Activated CD4-positive, alpha-beta T cell treated with anti-CD3 and anti-CD28 coated beads for 36 hours (primary cell): ENCODE measurements around the gene NF2. TPM values are rescaled to one million over a fixed set of nuclear protein-coding genes. Genes with fewer than 3 reads are reported as not detected.

Experiments
- ATAC-seq: fragments of 200-7000 bp; cut with Tn5 transposase; one replicate; pipeline ENCODE4 v1.10.0; 2021; ENCODE audit warnings: mild to moderate bottlenecking, moderate library complexity
- CTCF ChIA-PET: fragments of 350-600 bp; sonication (Branson Sonifier 250); formaldehyde crosslinking; loops from one replicate; lab custom pipeline; 2021; ENCODE audit warnings: antibody characterized with exemption; lab: Charles Lee
- POLR2A ChIA-PET: fragments of 350-600 bp; sonication (Branson Sonifier 250); formaldehyde crosslinking; loops from one replicate; lab custom pipeline; 2021; ENCODE audit warnings: antibody characterized with exemption, inconsistent platforms; lab: Charles Lee
- DNase-seq: peaks from one replicate; pipeline ENCODE4 v3.0.0-alpha.2; 2020
- H3K27ac Mint-ChIP-seq: one replicate; pipeline ENCODE4 v1.8.0; 2021; ENCODE audit warnings: mixed read lengths
- H3K27me3 Mint-ChIP-seq: one replicate; pipeline ENCODE4 v1.8.0; 2021; ENCODE audit warnings: mixed read lengths
- H3K36me3 Mint-ChIP-seq: one replicate; pipeline ENCODE4 v1.8.0; 2021; ENCODE audit warnings: low read depth, mixed read lengths
- H3K4me1 Mint-ChIP-seq: one replicate; pipeline ENCODE4 v1.8.0; 2021; ENCODE audit warnings: mixed read lengths
- H3K4me3 Mint-ChIP-seq: one replicate; pipeline ENCODE4 v1.8.0; 2021; ENCODE audit warnings: mild to moderate bottlenecking, moderate library complexity, mixed read lengths
- H3K9me3 Mint-ChIP-seq: one replicate; pipeline ENCODE4 v1.8.0; 2021; ENCODE audit warnings: low read depth, mixed read lengths
- intact Hi-C, 2 experiments: fragments of 100-400 bp; cut with DNase I in 1 of 2; cut with micrococcal nuclease in 1 of 2; formaldehyde crosslinking; loops; one replicate each; pipeline versions ENCODE4 v1.14.2 to v1.15.1; 2022 to 2024; cut with DNase I, micrococcal nuclease
- total RNA-seq, 2 experiments: library from RNA; stranded (reverse); gene quantifications; one replicate each; pipeline ENCODE4 v1.2.3, GENCODE V29; 2021

NF2 gene
- total RNA-seq, 2 experiments from 2014 or later, result 40.2 to 43.1 TPM

- Mint-ChIP-seq H3K36me3 (peaks cover 26% of the 10 kb centered on the region), H3K4me1 (peaks cover 15% of the 10 kb centered on the region), H3K27me3 (no peaks in the 10 kb centered on the region), H3K9me3 (no peaks in the 10 kb centered on the region), H3K27ac (peak overlapping the region; percentile 16), H3K4me3 (no peak overlapping the region)
- intact Hi-C loops, result no loop called here
- ChIA-PET POLR2A (no interaction called here), CTCF (no interaction called here)
- ATAC-seq, result peak; percentile 80
- no peak for DNase-seq
Observed at GRCh38 chr22:29641700-29642330, 38.4 kb downstream of the NF2 start.

GRCh38 chr22:29642694-29643093, 39.3 kb downstream of the NF2 start:
- DNase-seq (no peak), ATAC-seq (no peak)
- no peaks in the 10 kb centered on the region for H3K27me3 Mint-ChIP-seq
- intact Hi-C loops, result no loop called here
- no peaks in the 10 kb centered on the region for H3K9me3 Mint-ChIP-seq
- peaks cover 15% of the 10 kb centered on the region for H3K4me1 Mint-ChIP-seq
- H3K36me3 Mint-ChIP-seq, result peaks cover 28% of the 10 kb centered on the region
- no peak overlapping the region for H3K27ac Mint-ChIP-seq
- POLR2A ChIA-PET, result interaction anchor here (0.6 kb wide), 1 partner anchor 51 kb away, joined by 3 read pairs; no protein-coding TSS in a partner anchor
- CTCF ChIA-PET, result interaction anchor here (0.6 kb wide), 1 partner anchor 232 kb away, joined by 7 read pairs; no protein-coding TSS in a partner anchor
- no peak overlapping the region for H3K4me3 Mint-ChIP-seq

DNA sequence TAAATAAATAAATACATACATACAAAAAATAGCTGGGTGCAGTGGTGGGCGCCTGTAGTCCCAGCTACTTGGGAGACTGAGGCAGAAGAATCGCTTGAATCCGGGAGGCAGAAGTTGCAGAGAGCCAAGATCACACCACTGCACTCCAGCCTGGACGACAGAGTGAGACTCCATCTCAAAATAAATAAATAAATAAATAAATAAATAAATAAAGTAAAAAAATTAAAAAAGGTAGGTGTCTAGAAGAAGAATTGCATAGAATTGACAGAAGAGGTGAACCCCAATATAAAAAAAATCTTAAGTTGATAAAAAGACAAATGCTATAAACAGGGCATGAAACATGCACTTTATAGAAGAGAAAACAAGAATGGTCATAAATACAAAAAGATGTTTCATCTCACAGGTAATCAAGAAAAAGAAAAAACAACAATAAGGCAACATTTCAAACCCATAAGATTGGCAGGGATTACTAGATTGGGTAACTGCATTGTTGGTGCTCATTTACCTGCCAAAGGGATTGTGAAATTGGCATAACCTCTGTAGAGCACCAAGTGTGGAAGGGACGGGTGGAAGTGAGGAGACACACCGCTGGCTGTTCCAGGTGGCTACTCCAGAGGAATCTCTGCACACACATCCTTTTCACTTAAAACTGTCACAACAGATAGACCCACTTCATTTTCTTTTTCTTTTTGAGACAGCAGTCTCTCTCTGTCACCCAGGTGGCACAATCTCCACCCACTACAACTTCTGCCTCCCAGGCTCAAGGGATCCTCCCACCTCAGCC, 44.7 kb downstream of the NF2 start:
- DNase-seq (no peak), ATAC-seq (no peak)
- H3K27ac Mint-ChIP-seq, result no peak overlapping the region
- intact Hi-C loops, result no loop called here
- ChIA-PET POLR2A (no interaction called here), CTCF (interaction anchor here (0.5 to 1.0 kb wide), 2 partner anchors 12 to 42 kb away, joined by 3 read pairs; no protein-coding TSS in a partner anchor)
- peaks cover 18% of the 10 kb centered on the region for H3K36me3 Mint-ChIP-seq
- no peaks in the 10 kb centered on the region for H3K4me1 Mint-ChIP-seq
- no peak overlapping the region for H3K4me3 Mint-ChIP-seq
- H3K9me3 Mint-ChIP-seq, result no peaks in the 10 kb centered on the region
- no peaks in the 10 kb centered on the region for H3K27me3 Mint-ChIP-seq

- CTCF ChIA-PET, result no interaction called here
- no peak overlapping the region for H3K27ac Mint-ChIP-seq
- no peak for ATAC-seq
- POLR2A ChIA-PET, result no interaction called here
- H3K36me3 Mint-ChIP-seq, result peaks cover 16% of the 10 kb centered on the region
- intact Hi-C loops, result no loop called here
- H3K27me3 Mint-ChIP-seq, result no peaks in the 10 kb centered on the region
- H3K4me1 Mint-ChIP-seq, result no peaks in the 10 kb centered on the region
- H3K9me3 Mint-ChIP-seq, result no peaks in the 10 kb centered on the region
- no peak overlapping the region for H3K4me3 Mint-ChIP-seq
- no peak for DNase-seq
Observed at GRCh38 chr22:29650370-29650769, 46.9 kb downstream of the NF2 start.

DNA sequence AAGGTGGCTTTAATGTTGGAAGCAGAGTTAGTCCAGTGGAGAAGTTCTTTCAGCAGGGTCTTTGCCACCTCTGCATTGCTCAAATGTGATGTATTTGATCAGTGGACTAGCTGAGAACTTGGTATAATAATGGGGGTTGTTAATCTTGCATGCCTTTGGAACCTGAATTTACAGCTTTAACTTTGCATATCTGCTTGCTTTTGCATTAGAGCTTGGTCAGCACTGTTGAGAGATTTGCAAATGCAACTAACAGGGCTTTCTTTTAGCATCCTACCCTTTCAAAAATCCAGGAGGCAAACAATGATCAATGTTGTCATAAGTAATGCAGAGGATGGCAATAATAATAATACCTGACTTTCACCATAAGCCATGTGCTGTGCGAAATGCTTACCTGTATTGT, 48.2 kb downstream of the NF2 start:
- H3K27ac Mint-ChIP-seq, result no peak overlapping the region
- H3K36me3 Mint-ChIP-seq, result peaks cover 15% of the 10 kb centered on the region
- ChIA-PET CTCF (interaction anchor here (1.5 kb wide), 1 partner anchor 26 kb away, joined by 3 read pairs; no protein-coding TSS in a partner anchor), POLR2A (no interaction called here)
- H3K9me3 Mint-ChIP-seq, result no peaks in the 10 kb centered on the region
- intact Hi-C loops, result no loop called here
- ATAC-seq (no peak), DNase-seq (no peak)
- H3K27me3 Mint-ChIP-seq, result no peaks in the 10 kb centered on the region
- H3K4me1 Mint-ChIP-seq, result no peaks in the 10 kb centered on the region
- H3K4me3 Mint-ChIP-seq, result no peak overlapping the region

DNA sequence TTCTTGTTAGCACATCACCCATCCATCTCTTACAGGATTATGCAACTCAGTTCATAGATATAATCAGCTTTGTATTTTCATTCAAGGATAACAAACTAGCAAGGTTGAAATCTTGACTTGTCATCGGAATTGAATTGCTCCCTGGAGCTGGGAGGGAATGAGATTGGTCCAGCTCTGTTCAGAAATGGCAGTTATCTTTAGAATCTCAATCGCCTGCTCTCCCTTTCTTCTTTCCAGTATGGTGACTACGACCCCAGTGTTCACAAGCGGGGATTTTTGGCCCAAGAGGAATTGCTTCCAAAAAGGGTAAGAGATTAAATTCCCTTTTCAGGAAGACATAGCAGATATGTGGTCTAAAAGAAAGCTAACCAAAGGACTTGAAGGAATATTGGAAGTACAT, 51.0 kb downstream of the NF2 start:
- Mint-ChIP-seq H3K36me3 (peaks cover 9% of the 10 kb centered on the region), H3K4me3 (no peak overlapping the region), H3K9me3 (no peaks in the 10 kb centered on the region), H3K27me3 (no peaks in the 10 kb centered on the region), H3K4me1 (no peaks in the 10 kb centered on the region), H3K27ac (no peak overlapping the region)
- ChIA-PET CTCF (interaction anchor here (0.9 to 1.4 kb wide), 3 partner anchors 10 to 369 kb away, joined by 3 to 6 read pairs (median 3); no protein-coding TSS in a partner anchor), POLR2A (no interaction called here)
- DNase-seq (no peak), ATAC-seq (no peak)
- intact Hi-C loops, result no loop called here

- ChIA-PET POLR2A (interaction anchor here (0.5 kb wide), 1 partner anchor 13 kb away, joined by 3 read pairs; no protein-coding TSS in a partner anchor), CTCF (interaction anchor here (0.9 to 1.4 kb wide), 3 partner anchors 9 to 368 kb away, joined by 3 to 6 read pairs (median 3); no protein-coding TSS in a partner anchor)
- Mint-ChIP-seq H3K27me3 (no peaks in the 10 kb centered on the region), H3K4me3 (no peak overlapping the region), H3K27ac (no peak overlapping the region), H3K9me3 (no peaks in the 10 kb centered on the region), H3K36me3 (peaks cover 9% of the 10 kb centered on the region), H3K4me1 (no peaks in the 10 kb centered on the region)
- DNase-seq (no peak), ATAC-seq (no peak)
- intact Hi-C loops, result no loop called here
Observed at GRCh38 chr22:29654882-29655281, 51.4 kb downstream of the NF2 start.

DNA sequence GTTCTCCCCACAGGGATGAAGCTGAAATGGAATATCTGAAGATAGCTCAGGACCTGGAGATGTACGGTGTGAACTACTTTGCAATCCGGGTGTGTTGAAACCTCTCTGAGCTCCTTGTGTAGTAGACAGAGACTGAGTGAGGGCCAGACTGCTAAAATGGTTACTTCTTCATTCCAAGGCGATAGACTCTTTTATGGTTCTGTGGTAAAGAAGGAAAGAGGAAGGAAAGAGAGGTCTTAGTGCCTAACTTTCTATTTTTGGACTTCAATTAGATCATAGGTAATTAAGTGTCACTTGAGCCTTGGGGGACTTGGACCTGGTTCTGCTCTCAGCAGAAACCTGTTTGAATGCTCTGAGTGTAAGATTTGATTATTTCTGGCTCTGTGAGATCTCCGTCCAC, 54.7 kb downstream of the NF2 start:
- Mint-ChIP-seq H3K4me3 (no peak overlapping the region), H3K27ac (peak overlapping the region; percentile 18), H3K9me3 (no peaks in the 10 kb centered on the region), H3K27me3 (no peaks in the 10 kb centered on the region), H3K36me3 (peaks cover 16% of the 10 kb centered on the region), H3K4me1 (no peaks in the 10 kb centered on the region)
- CTCF ChIA-PET, result interaction anchor here (0.6 to 1.6 kb wide), 3 partner anchors 22 to 99 kb away, joined by 3 to 6 read pairs (median 4); no protein-coding TSS in a partner anchor
- DNase-seq (no peak), ATAC-seq (no peak)
- POLR2A ChIA-PET, result no interaction called here
- intact Hi-C loops, result no loop called here

DNA sequence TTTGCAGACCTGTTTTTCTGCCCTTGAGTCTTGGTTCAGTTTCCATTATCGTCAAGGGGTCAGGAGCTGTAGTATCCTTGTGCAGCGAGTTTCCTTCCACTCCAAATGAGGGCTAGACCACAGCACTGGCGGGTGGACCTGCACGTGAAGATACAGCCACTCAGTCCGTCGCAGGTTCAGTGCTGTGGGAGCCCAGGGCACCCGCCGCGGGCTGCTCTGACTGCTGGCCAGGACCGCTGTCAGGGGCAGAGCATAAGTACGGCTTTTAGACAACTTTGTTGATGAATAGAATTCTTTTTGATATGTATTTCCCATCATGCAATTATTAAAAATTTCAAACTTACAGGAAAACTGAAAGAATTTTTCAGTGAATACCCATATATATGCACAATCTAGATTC, 56.6 kb downstream of the NF2 start:
- no peak for DNase-seq
- no peak for ATAC-seq
- Mint-ChIP-seq H3K4me3 (no peak overlapping the region), H3K9me3 (no peaks in the 10 kb centered on the region), H3K27me3 (no peaks in the 10 kb centered on the region), H3K27ac (no peak overlapping the region), H3K4me1 (no peaks in the 10 kb centered on the region), H3K36me3 (peaks cover 17% of the 10 kb centered on the region)
- ChIA-PET CTCF (interaction anchor here (0.6 to 1.2 kb wide), 3 partner anchors 37 to 329 kb away, joined by 3 read pairs; no protein-coding TSS in a partner anchor), POLR2A (no interaction called here)
- intact Hi-C loops, result no loop called here

- intact Hi-C loops, result no loop called here
- POLR2A ChIA-PET, result no interaction called here
- DNase-seq (no peak), ATAC-seq (no peak)
- H3K4me3 Mint-ChIP-seq, result no peak overlapping the region
- no peaks in the 10 kb centered on the region for H3K27me3 Mint-ChIP-seq
- CTCF ChIA-PET, result interaction anchor here (0.5 to 1.2 kb wide), 3 partner anchors 35 to 124 kb away, joined by 3 read pairs; no protein-coding TSS in a partner anchor
- H3K36me3 Mint-ChIP-seq, result peaks cover 17% of the 10 kb centered on the region
- H3K9me3 Mint-ChIP-seq, result no peaks in the 10 kb centered on the region
- H3K27ac Mint-ChIP-seq, result no peak overlapping the region
- H3K4me1 Mint-ChIP-seq, result no peaks in the 10 kb centered on the region
Observed at GRCh38 chr22:29661336-29661735, 57.9 kb downstream of the NF2 start.

- Mint-ChIP-seq H3K4me1 (no peaks in the 10 kb centered on the region), H3K4me3 (no peak overlapping the region), H3K27ac (no peak overlapping the region), H3K36me3 (peaks cover 19% of the 10 kb centered on the region), H3K9me3 (no peaks in the 10 kb centered on the region), H3K27me3 (no peaks in the 10 kb centered on the region)
- intact Hi-C loops, result no loop called here
- ChIA-PET CTCF (interaction anchor here (1.6 kb wide), 1 partner anchor 37 kb away, joined by 4 read pairs; no protein-coding TSS in a partner anchor), POLR2A (no interaction called here)
- ATAC-seq, result no peak
- no peak for DNase-seq
Observed at GRCh38 chr22:29663180-29663821, 59.9 kb downstream of the NF2 start.
